Stimulated activated CD8-positive, alpha-beta memory T cell treated with anti-CD3 and anti-CD28 coated beads, Interleukin-7, amount 100 ng/mL, for 48 hours (primary cell): ENCODE measurements around the gene CACNA1C.
A peak's percentile ranks its signal among the peaks of the same experiment; 100 is the strongest.

Source experiments
- DNase-seq, 2 donors: peaks; one replicate each; pipeline ENCODE4 v3.0.0-alpha.2; 2020; ENCODE audit warnings: low read depth in 1 of 2; ENCODE audit errors: extremely low read depth in 1 of 2

CACNA1C gene

GRCh38 chr12:2268471-2269286 is 215.9 kb downstream of the CACNA1C start:
- no peak for DNase-seq

- DNase-seq, result no peak
Observed at GRCh38 chr12:2270846-2271245, 218.1 kb downstream of the CACNA1C start.

- no peak for DNase-seq
Observed at GRCh38 chr12:2271961-2272360, 219.2 kb downstream of the CACNA1C start.

- DNase-seq, result no peak
Observed at GRCh38 chr12:2273288-2273687, 220.5 kb downstream of the CACNA1C start.

GRCh38 chr12:2273751-2274150 is 221.0 kb downstream of the CACNA1C start:
- no peak for DNase-seq

GRCh38 chr12:2274733-2275132 is 221.9 kb downstream of the CACNA1C start:
- no peak for DNase-seq

- DNase-seq, result no peak
Observed at GRCh38 chr12:2276288-2277033, 223.7 kb downstream of the CACNA1C start.

GRCh38 chr12:2277492-2278155 is 224.8 kb downstream of the CACNA1C start:
- DNase-seq, result no peak

- no peak for DNase-seq
Observed at GRCh38 chr12:2281446-2281845, 228.7 kb downstream of the CACNA1C start.

GRCh38 chr12:2282318-2282717 is 229.5 kb downstream of the CACNA1C start:
- no peak for DNase-seq

GRCh38 chr12:2283480-2283879 is 230.7 kb downstream of the CACNA1C start:
- no peak for DNase-seq

- no peak for DNase-seq
Observed at GRCh38 chr12:2283916-2284315, 231.1 kb downstream of the CACNA1C start.

- DNase-seq, result no peak
Observed at GRCh38 chr12:2284321-2284813, 231.6 kb downstream of the CACNA1C start.

- DNase-seq, result peak in 1 of 2 donors; percentile 14
Observed at GRCh38 chr12:2284857-2285256, 232.1 kb downstream of the CACNA1C start.

- DNase-seq, result no peak
Observed at GRCh38 chr12:2285462-2285861, 232.7 kb downstream of the CACNA1C start.

- no peak for DNase-seq
Observed at GRCh38 chr12:2286047-2286446, 233.3 kb downstream of the CACNA1C start.

GRCh38 chr12:2286461-2287131 is 233.8 kb downstream of the CACNA1C start:
- no peak for DNase-seq

GRCh38 chr12:2287151-2287550 is 234.4 kb downstream of the CACNA1C start:
- no peak for DNase-seq

- no peak for DNase-seq
Observed at GRCh38 chr12:2287589-2287988, 234.8 kb downstream of the CACNA1C start.

- no peak for DNase-seq
Observed at GRCh38 chr12:2288001-2288400, 235.2 kb downstream of the CACNA1C start.

- no peak for DNase-seq
Observed at GRCh38 chr12:2288471-2288870, 235.7 kb downstream of the CACNA1C start.
